SK-N-SH (cell line): ENCODE measurements around the gene RAB4B. TPM values are rescaled to one million over a fixed set of nuclear protein-coding genes. Genes with fewer than 3 reads are reported as not detected.

Experiments used
- CTCF ChIA-PET: fragments of 300-600, 350-600 bp; formaldehyde crosslinking; extraction: SDS; loops from one replicate; lab custom pipeline; 2021; lab: Yijun Ruan, JAX
- POLR2A ChIA-PET: fragments of 350-600 bp; sonication (Branson Sonifier 250); formaldehyde crosslinking; extraction: SDS; loops from one replicate; lab custom pipeline; 2020; ENCODE audit warnings: antibody characterized with exemption, inconsistent platforms; lab: Yijun Ruan, JAX
- DNase-seq: peaks from one replicate; pipeline ENCODE4 v3.0.0; 2012
- H2AFZ ChIP-seq: fragments of 200-600 bp; sonication (generic); 2 replicates; pipeline ENCODE4 v1.8.1; 2016; ENCODE audit warnings: antibody characterized with exemption, mild to moderate bottlenecking, low read depth
- H3F3A ChIP-seq: fragments of 200-600 bp; sonication (generic); replicated peaks from 2 replicates; pipeline ENCODE3; 2016; ENCODE audit warnings: antibody characterized with exemption, mild to moderate bottlenecking; ENCODE audit not compliant: insufficient read depth
- H3K27ac ChIP-seq, 2 experiments: fragments of 200-500 bp in 1 of 2; fragments of 200-600 bp in 1 of 2; sonication (Bioruptor generic) in 1 of 2; sonication (generic), shearing (Covaris generic) in 1 of 2; 2 replicates each; pipeline versions ENCODE4 v1.5.1 to v1.6.1; 2014 to 2016; ENCODE audit warnings: low read depth in 2 of 2, inconsistent platforms in 1 of 2, low read length in 1 of 2, mild to moderate bottlenecking in 1 of 2, mixed read lengths in 1 of 2
- H3K27me3 ChIP-seq: fragments of 200-600 bp; sonication (generic), shearing (Covaris generic); 2 replicates; pipeline ENCODE4 v1.6.1; 2016; ENCODE audit warnings: mixed run types; ENCODE audit not compliant: insufficient read depth
- H3K36me3 ChIP-seq, 2 experiments: fragments of 200-500 bp in 1 of 2; fragments of 200-600 bp in 1 of 2; sonication (Bioruptor generic) in 1 of 2; sonication (generic) in 1 of 2; replicated peaks in 1 of 2; 2 replicates each; pipeline versions ENCODE3 to v1.5.1; 2014 to 2016; ENCODE audit warnings: low read length in 1 of 2, mild to moderate bottlenecking in 1 of 2; ENCODE audit not compliant: insufficient read depth in 2 of 2, control insufficient read depth in 1 of 2
- H3K4me1 ChIP-seq, 2 experiments: fragments of 200-500 bp in 1 of 2; fragments of 200-600 bp in 1 of 2; sonication (Bioruptor generic) in 1 of 2; sonication (generic), shearing (Covaris generic) in 1 of 2; 2 replicates each; pipeline versions ENCODE4 v1.5.1 to v1.6.1; 2014 to 2016; ENCODE audit warnings: low read depth in 1 of 2, low read length in 1 of 2, mixed run types in 1 of 2; ENCODE audit not compliant: insufficient read depth in 2 of 2, control insufficient read depth in 1 of 2
- H3K4me2 ChIP-seq: fragments of 200-600 bp; sonication (generic), shearing (Covaris generic); 2 replicates; pipeline ENCODE4 v1.6.1; 2017; ENCODE audit warnings: mixed run types
- H3K4me3 ChIP-seq, 2 experiments: fragments of 200-500 bp in 1 of 2; fragments of 200-600 bp in 1 of 2; sonication (Bioruptor generic) in 1 of 2; sonication (generic), shearing (Covaris generic) in 1 of 2; 2 replicates each; pipeline versions ENCODE4 v1.5.1 to v1.8.1; 2014 to 2016; ENCODE audit warnings: low read depth in 2 of 2, inconsistent platforms in 1 of 2, low read length in 1 of 2, mild to moderate bottlenecking in 1 of 2, mixed read lengths in 1 of 2, moderate library complexity in 1 of 2
- H3K79me2 ChIP-seq: fragments of 200-600 bp; sonication (generic); 2 replicates; pipeline ENCODE4 v1.8.1; 2017; ENCODE audit warnings: mild to moderate bottlenecking; ENCODE audit not compliant: insufficient read depth
- H3K9ac ChIP-seq: fragments of 200-600 bp; sonication (generic); 2 replicates; pipeline ENCODE4 v1.6.1; 2017; ENCODE audit warnings: mixed run types
- H3K9me2 ChIP-seq: fragments of 200-600 bp; sonication (generic); 2 replicates; pipeline ENCODE4 v1.6.1; 2017; ENCODE audit warnings: mixed run types
- H3K9me3 ChIP-seq: fragments of 200-600 bp; sonication (generic); 2 replicates; pipeline ENCODE4 v1.6.1; 2017; ENCODE audit warnings: mixed run types, mild to moderate bottlenecking, moderate library complexity
- H4K20me1 ChIP-seq: fragments of 200-600 bp; sonication (generic); 2 replicates; pipeline ENCODE4 v1.6.1; 2017; ENCODE audit warnings: mild to moderate bottlenecking, mixed run types; ENCODE audit not compliant: insufficient read depth
- CHD2 ChIP-seq: fragments of 150-350 bp; IDR thresholded peaks from 2 replicates; pipeline ENCODE4 v1.6.1; 2018; ENCODE audit warnings: low read length; ENCODE audit not compliant: partially characterized antibody
- FOXJ3 ChIP-seq: sonication (generic); formaldehyde crosslinking; IDR thresholded peaks from 2 replicates; pipeline ENCODE4 v1.5.1; 2020; ENCODE audit warnings: mild to moderate bottlenecking, missing genetic modification reagents
- GATA2 ChIP-seq: sonication (generic); formaldehyde crosslinking; IDR thresholded peaks from 2 replicates; pipeline ENCODE4 v1.5.0; 2020; ENCODE audit warnings: mild to moderate bottlenecking, missing genetic modification reagents
- MEF2A ChIP-seq: IDR thresholded peaks from 2 replicates; pipeline ENCODE4 v1.4.0; 2012; ENCODE audit warnings: low read depth, borderline replicate concordance
- NRF1 ChIP-seq: IDR thresholded peaks from 2 replicates; pipeline ENCODE4 v1.6.1; 2012; ENCODE audit warnings: low read depth, mild to moderate bottlenecking, low read length
- RFX5 ChIP-seq: IDR thresholded peaks from 2 replicates; pipeline ENCODE4 v1.6.1; 2012; ENCODE audit warnings: mild to moderate bottlenecking, improper control_type of control experiment, low read length
- RXRA ChIP-seq: IDR thresholded peaks from 2 replicates; pipeline ENCODE4 v1.4.0; 2012; ENCODE audit warnings: low read depth, mild to moderate bottlenecking, borderline replicate concordance
- SMC3 ChIP-seq: IDR thresholded peaks from 2 replicates; pipeline ENCODE4 v1.6.1; 2012; ENCODE audit warnings: low read depth, low read length, improper control_type of control experiment
- TEAD4 ChIP-seq: IDR thresholded peaks from 2 replicates; pipeline ENCODE4 v1.4.0; 2012; ENCODE audit warnings: mild to moderate bottlenecking, borderline replicate concordance; ENCODE audit not compliant: insufficient read depth
- YY1 ChIP-seq: IDR thresholded peaks from 2 replicates; pipeline ENCODE4 v1.4.0; 2012; ENCODE audit warnings: low read depth, mild to moderate bottlenecking
- WGBS: methylation state at CpG from one replicate; pipeline ENCODE4 v1.1.6; 2017; ENCODE audit warnings: low lambda C conversion rate; 5-methylcytosine and 5-hydroxymethylcytosine counted together
- polyA plus RNA-seq, 3 experiments: library from polyadenylated mRNA; depleted of rRNA; stranded (reverse); fragments of >200 nt; gene quantifications; 2 replicates each; pipeline ENCODE4 v1.2.3, GENCODE V29; 2012
- TF ChIP-seq, protein P1 (sequence below): IDR thresholded peaks from 2 replicates; pipeline ENCODE4 v1.4.0; 2012; ENCODE audit warnings: low read depth, borderline replicate concordance
- TF ChIP-seq, protein P2 (sequence below): IDR thresholded peaks from 2 replicates; pipeline ENCODE4; 2012
- TF ChIP-seq, protein P3 (sequence below): fragments of 200-600 bp; sonication (generic); IDR thresholded peaks from 2 replicates; pipeline ENCODE4 v1.6.1; 2017; ENCODE audit warnings: antibody characterized with exemption, mild to moderate bottlenecking, moderate library complexity
- TF ChIP-seq, protein P4 (sequence below): IDR thresholded peaks from 2 replicates; pipeline ENCODE4 v1.4.0; 2012; ENCODE audit warnings: low read depth, borderline replicate concordance

Gene RAB4B
- polyA plus RNA-seq, 1 of the 3 experiments (the other 2 are of a cell fraction), result 53.2 TPM

DNA sequence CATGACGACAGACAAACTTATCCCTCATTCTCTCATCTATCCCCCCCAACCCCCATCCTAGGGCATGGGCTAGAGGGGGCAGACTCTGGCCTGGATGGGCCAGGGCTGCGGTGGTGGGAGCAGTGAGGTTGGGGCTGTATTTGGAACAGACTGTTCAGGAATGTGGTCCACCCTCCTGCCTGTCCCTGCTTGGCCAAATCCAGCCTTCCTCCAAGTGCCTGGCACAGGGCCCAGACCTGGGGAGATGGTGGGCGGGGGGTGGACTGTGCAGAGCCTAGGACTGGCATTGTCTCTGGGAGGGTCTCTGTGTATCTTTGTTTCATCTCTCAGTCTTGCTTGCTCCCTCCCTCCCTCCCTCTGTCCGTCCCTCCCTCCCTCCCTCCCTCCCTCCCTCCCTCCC lies 35.1 kb downstream of the RAB4B start:
- Histone ChIP-seq H3K36me3 (peaks cover 9 to 15% of the 10 kb centered on the region in 2 experiments), H2AFZ (no peak overlapping the region), H3K9me3 (no peaks in the 10 kb centered on the region), H3K79me2 (peaks cover 18% of the 10 kb centered on the region), H3K27me3 (no peaks in the 10 kb centered on the region), H3K9ac (no peak overlapping the region), H3F3A (peaks cover 12% of the 10 kb centered on the region), H3K27ac (no peak overlapping the region), H3K4me3 (no peak overlapping the region), H3K9me2 (no peaks in the 10 kb centered on the region), H4K20me1 (peaks cover 23% of the 10 kb centered on the region), H3K4me1 (peaks cover 5 to 8% of the 10 kb centered on the region in 2 experiments; a peak in 2 of 4 replicates), H3K4me2 (peak overlapping the region; percentile 33; the same call in 1 of the 2 replicates)
- DNase-seq, result no peak
- ChIA-PET CTCF (interaction anchor here (1.1 kb wide), 1 partner anchor 15 kb away, joined by 3 read pairs; the partner anchor contains the start of gene EGLN2), POLR2A (no interaction called here)
- 50% methylated on average over 4 of the region's 4 CpGs for WGBS
- TF ChIP-seq, protein P1, sequence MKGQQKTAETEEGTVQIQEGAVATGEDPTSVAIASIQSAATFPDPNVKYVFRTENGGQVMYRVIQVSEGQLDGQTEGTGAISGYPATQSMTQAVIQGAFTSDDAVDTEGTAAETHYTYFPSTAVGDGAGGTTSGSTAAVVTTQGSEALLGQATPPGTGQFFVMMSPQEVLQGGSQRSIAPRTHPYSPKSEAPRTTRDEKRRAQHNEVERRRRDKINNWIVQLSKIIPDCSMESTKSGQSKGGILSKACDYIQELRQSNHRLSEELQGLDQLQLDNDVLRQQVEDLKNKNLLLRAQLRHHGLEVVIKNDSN, result no peak
- TF ChIP-seq MEF2A, result no peak
- TF ChIP-seq RXRA, result no peak
- TF ChIP-seq FOXJ3 (CRISPR knock-in tag), result no peak
- TF ChIP-seq TEAD4, result no peak
- TF ChIP-seq, protein P2, sequence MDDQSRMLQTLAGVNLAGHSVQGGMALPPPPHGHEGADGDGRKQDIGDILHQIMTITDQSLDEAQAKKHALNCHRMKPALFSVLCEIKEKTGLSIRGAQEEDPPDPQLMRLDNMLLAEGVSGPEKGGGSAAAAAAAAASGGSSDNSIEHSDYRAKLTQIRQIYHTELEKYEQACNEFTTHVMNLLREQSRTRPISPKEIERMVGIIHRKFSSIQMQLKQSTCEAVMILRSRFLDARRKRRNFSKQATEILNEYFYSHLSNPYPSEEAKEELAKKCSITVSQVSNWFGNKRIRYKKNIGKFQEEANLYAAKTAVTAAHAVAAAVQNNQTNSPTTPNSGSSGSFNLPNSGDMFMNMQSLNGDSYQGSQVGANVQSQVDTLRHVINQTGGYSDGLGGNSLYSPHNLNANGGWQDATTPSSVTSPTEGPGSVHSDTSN, result no peak
- no peak for TF ChIP-seq RFX5
- TF ChIP-seq SMC3, result no peak
- TF ChIP-seq, protein P3, sequence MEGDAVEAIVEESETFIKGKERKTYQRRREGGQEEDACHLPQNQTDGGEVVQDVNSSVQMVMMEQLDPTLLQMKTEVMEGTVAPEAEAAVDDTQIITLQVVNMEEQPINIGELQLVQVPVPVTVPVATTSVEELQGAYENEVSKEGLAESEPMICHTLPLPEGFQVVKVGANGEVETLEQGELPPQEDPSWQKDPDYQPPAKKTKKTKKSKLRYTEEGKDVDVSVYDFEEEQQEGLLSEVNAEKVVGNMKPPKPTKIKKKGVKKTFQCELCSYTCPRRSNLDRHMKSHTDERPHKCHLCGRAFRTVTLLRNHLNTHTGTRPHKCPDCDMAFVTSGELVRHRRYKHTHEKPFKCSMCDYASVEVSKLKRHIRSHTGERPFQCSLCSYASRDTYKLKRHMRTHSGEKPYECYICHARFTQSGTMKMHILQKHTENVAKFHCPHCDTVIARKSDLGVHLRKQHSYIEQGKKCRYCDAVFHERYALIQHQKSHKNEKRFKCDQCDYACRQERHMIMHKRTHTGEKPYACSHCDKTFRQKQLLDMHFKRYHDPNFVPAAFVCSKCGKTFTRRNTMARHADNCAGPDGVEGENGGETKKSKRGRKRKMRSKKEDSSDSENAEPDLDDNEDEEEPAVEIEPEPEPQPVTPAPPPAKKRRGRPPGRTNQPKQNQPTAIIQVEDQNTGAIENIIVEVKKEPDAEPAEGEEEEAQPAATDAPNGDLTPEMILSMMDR, result no peak
- no peak for TF ChIP-seq NRF1
- no peak for TF ChIP-seq GATA2 (CRISPR knock-in tag)
- TF ChIP-seq YY1, result no peak
- no peak for TF ChIP-seq CHD2
- TF ChIP-seq, protein P4, sequence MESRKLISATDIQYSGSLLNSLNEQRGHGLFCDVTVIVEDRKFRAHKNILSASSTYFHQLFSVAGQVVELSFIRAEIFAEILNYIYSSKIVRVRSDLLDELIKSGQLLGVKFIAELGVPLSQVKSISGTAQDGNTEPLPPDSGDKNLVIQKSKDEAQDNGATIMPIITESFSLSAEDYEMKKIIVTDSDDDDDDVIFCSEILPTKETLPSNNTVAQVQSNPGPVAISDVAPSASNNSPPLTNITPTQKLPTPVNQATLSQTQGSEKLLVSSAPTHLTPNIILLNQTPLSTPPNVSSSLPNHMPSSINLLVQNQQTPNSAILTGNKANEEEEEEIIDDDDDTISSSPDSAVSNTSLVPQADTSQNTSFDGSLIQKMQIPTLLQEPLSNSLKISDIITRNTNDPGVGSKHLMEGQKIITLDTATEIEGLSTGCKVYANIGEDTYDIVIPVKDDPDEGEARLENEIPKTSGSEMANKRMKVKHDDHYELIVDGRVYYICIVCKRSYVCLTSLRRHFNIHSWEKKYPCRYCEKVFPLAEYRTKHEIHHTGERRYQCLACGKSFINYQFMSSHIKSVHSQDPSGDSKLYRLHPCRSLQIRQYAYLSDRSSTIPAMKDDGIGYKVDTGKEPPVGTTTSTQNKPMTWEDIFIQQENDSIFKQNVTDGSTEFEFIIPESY, result no peak
